Left hindlimb (tissue), 1 donor: Measurements from ENCODE around the gene RIMS3.
"Not testable (repeated sequence)": the region's sequence is repeated elsewhere in the genome, so short reads cannot be mapped to it uniquely, and the experiment has no call there.

ENCODE experiments used
- DNase-seq: peaks from one replicate; pipeline ENCODE4 v3.0.0-alpha.2; 2018

Gene RIMS3

DNA sequence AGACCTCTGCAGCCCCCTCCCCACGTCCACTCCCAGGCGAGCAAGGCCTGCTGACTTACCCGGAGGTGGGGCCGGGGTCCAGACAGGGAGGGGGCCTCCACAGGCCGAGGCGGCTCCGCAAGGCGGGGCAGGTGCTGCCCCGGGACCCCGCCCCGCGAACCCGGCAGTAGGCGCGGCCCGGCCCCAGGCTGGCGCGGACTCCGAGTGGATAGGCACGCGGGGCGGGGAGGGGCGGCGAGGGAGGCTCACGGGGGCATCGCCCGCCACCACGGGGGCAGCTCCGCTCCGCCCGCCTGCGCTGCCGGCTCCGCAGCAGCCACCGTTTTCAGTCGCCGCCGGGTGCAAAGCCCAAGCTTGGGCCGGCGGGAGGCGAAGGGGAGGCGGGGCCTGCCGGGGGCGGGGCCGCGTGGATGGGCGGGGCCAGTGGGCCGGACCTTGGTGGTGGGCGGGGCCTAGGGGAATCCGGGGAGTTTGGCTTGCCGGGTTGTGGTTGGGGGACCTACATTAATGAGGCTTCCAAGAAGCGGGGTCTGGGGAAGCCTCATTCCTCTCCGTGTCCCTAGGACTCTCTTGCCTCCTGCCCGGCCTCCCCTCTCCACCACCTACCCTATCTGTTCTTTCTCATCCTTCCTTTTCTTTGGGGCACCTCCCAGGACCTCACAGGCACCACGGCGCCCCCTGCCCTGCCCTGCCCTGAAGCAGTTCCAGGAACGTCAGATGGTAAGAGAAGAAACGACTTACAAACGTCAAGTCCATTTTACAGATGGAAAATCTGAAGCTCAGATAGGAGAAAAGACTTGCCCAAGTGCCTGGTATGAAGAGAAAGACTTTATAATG lies at the start of gene RIMS3:
RIMS3 (minus strand) TSS at position 348 of the 837 bp plus-strand sequence. CDS start 23,757 bp downstream, outside the sequence.
- DNase-seq, result peak; percentile 66

DNA sequence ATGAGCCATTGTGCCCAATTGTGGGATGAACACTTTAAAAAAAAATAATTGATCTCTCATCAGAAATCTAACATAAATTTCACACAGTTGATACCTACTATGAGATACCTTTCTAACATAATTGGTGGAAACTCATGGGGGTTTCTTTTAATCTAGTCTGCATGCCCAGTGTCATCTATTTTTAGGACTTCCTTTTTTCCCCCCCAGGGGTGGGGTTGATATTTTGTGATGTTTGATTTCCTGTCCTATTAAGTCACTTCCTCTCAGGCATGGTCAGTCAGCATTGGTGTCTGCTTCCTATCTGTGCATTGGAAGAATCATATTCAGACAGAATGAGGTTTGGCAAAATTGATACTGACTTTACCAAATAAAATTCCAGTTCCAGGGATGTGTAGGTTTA lies 47.5 kb upstream of the RIMS3 start:
- no peak for DNase-seq

DNA sequence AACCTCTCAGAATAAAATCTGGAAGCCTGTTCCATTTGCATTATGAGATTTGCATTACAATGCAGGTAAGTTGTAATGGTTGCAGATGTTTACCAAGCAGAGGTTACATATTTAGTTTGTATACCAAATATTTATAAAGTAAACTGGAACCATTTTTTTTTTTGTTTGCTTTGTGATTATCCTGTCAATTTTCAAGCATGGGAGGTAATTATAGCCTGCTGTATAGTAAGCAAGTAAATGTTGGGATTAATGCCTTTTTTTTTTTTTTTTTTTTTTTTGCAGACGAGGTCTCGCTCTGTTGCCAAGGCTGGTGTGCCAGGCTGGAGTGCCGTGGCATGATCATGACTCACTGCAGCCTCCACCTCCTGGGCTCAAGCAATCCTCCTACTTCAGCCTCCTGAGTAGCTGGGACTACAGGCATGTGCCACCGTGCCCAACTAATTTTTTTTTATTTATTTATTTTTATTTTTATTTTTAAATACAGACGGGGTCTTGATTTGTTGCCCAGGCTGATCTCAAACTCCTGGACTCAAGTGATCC lies 47.0 kb upstream of the RIMS3 start:
- no peak for DNase-seq

DNA sequence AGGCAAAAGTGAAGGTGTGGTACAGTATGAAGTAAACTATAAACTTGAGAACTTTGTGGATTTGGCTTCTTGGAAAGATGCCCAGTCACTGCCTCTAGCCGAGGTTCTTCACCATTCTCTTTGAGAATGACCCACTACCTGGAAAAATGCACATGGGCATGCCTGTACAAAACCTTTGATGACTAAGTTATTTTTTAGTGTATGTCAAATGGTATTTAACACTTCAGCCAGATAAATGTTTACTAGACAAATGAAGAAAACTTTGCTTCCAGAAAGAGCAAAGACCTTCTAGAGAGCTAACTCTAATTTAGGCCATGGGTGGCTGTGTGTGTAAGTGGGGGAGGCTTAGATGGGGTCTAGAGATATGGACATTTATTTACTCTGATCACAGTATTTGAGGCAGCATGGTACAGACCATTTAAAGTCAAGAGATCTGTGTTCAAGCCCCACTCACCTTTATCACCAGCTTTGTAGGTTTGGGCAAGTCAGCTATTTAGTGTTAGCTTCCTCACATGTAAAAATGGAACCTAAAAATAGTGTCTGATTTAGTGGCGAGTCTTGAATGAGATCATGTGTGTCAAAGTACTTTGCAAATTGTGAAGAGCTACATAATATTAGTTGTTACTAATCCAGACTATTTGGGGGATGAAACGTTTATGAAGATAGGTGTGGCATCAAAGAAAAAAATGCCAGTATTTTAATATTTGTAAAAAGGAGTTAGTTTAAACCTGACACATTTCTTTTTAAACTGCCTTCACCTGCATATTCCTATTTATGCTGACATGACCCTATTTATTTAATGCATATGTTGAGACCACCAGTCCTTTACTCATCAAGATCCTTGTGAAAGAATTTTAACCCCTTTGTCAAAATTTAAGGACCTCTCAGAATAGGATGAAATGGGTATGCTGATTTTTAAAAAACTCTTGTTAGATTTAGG lies 46.3 kb upstream of the RIMS3 start:
- no peak for DNase-seq

DNA sequence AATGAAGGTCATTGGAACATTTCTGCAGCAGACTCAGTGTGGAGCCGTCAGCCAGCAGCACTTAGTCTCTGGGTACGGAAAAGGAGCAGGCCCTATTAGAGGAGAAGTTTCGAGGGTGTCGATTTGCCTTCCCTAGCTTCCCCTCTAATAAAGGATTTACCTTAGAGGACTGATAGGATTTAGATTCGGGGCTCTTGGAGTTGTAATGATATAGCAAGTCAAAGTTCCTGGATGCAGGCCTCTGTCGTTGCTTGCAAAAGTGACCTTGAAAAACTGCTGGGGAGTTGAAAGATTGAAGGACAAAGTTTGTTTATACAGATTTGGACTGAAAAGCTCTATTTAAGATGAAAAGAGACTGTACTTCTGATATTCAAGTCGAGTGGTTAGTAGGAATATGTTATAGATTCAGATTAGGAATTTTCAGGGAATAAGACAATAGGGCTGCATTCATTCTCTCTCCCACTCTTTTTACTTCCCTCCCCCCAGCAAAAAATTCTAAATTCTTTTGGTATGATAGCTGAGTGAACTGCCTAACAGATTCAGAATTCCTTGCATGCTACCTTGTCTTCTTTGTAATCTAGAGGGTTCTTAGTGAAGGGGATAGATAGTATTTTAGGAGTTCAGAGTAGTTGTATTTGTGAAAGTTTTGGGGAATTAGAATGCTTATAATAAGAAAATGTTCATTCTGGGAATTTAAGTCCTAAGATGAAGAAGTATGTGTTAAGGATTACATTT lies 45.3 kb upstream of the RIMS3 start:
- DNase-seq, result no peak

DNA sequence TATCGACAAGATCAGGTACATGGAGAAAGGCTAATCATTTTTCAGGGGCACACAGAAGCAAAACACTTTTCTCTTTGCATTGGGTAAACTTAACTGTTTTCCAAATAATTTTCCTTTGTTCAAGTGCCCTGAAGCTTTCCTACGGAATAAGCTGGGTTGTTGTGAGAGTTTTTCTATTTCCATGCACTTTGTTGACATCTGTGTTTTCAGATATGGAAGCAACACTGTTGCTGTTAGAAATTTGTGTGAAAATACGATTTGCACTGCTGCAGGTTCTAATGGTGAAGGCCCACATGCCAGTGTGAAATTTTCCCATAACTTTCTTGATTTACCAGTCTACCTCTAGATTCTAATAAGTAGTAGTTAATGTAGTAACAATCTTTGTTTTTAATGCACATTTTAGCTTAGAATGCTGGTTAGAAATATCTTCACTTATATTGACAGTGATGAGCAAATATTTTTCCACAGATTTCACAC lies 44.4 kb upstream of the RIMS3 start:
- no peak for DNase-seq

DNA sequence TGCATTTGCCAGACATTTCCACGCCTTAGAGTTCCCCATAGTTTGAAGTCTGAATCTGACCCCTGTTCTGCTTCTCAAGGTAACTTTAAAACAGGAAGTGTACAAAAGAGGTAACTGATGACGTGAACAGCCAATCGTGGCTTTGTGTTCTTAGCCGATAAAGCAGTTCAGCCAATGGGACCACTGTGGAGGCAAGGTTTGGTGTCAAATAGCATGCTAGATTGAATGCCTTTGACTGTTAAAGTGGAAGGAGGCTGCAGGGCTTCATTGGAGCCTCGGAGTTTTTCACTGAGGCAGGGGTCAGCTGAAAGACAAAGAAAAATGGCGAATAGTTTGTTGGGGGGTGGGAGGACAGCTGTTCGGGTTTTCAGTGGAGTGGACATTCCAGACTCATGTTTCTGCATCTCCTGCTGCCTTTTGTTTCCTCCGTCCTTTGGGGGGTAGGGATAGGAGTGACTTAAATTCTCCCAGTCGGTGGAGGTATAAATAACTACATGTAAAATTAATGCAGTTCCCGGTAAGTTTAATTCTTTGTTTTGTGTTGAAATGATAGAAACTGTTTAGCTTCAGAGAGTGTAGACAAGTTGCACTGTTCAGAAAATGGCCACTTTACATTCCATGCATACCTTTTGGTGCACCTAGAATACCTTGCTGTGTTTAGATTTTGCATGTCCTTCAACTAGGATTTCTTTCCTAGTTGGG lies 43.8 kb upstream of the RIMS3 start:
- peak; percentile 89 for DNase-seq

DNA sequence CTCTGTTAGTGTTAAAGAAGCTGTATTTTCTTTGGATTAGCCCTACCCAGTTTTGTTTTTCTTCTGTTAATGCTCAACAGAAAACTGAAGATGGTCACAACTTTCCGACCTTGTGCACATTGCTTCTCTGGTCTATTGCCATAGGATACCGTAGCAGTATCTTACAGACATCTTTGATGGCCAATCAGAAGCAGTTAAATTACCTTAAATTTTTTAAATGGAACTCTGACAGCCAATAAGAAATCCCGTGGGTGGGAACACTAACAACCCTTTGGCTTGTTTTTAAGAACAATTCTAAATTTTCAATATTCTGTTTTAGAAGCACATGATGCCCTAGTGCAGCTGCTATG lies 43.2 kb upstream of the RIMS3 start:
- no peak for DNase-seq

DNA sequence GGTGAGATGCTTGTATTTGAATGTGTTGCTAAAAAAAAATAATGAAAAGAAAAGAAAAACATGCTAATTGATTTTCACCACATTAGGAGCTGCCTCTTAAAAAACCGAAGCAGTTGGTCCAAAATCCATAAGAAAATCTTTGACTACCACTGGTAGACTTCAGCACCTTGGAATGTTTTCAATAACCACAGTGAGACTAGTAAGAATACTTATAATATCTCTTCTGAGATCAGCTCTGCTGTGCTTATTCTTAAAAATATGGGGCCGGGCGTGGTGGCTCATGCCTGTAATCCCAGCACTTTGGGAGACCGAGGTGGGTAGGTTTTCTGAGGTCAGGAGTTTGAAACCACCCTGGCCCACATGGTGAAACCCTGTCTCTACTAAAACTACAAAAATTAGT lies 41.1 kb upstream of the RIMS3 start:
- no peak for DNase-seq

DNA sequence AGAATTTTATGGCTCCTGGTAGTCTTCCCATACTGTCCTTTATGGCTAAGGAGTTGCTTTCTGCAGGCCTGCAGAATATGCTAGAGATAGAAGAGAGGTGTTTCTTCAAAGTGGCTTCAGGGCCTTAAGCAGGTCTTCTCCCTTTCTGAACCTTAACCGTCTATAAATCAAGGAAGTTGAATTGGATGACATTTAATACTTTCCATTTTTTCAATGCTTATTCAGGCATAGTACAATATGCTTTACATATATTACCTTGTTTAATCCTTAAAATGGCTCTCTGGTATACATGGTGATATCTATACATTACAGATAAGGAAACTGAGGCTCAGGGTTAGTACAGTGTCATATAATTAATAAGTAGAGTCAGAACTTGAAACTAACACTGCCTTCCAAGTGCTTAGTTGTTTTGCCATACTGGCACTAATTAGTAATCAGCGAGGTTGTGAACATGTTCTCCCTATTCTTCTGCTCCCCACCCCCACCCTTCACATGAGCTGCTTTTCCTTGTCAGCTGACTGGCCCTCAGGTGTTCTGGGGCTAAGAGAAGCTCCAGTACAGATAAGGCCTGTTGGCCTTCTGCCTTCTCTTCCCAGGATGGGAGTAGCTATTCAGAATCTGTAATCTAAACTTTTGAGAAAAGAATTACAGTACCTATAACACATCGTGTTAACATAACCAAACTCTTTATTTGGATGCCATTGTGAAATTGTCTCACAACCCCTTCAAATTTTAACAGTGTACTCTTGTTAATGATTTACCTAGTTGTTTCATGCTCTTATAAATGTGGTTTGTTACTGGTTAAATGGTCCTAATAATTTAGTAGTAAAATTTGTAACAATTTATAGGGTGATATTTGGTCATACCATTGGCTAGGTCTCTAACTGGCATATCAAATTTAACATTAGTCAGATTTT lies 39.6 kb upstream of the RIMS3 start:
- DNase-seq, result no peak

DNA sequence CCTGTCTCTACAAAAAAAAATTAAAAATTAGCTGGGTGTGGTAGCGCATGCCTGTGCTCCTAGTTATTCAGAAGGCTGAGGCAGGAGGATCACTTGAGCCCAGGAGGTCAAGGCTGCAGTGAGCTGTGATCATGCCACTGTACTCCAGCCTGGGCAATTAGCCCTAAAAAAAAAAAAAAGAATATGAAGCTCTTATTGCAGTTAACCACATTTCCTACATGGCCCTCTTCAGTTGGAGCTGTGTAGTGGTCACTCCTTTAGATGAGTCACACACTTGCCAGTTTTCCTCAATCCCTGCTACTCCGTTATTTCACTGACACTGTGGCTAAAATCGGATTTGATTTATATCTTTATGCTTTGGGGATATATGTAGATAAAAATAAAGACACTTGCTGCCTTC lies 37.8 kb upstream of the RIMS3 start:
- no peak for DNase-seq

DNA sequence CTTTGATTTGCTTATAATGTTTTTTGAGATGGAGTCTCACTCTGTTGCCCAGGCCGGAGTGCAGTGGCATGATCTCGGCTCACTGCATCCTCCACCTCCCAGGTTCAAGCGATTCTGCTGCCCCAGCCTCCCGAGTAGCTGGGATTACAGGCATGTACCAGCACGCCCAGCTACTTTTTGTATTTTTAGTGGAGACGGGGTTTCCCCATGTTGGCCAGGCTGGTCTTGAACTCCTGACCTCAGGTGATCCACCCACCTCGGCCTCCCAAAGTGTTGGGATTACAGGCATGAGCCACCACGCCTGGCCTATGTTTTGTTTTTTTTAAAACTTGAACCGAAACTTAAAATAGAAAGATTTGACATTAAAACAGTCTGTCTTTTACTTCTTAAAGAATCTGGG lies 37.3 kb upstream of the RIMS3 start:
- DNase-seq, result not testable (repeated sequence)

DNA sequence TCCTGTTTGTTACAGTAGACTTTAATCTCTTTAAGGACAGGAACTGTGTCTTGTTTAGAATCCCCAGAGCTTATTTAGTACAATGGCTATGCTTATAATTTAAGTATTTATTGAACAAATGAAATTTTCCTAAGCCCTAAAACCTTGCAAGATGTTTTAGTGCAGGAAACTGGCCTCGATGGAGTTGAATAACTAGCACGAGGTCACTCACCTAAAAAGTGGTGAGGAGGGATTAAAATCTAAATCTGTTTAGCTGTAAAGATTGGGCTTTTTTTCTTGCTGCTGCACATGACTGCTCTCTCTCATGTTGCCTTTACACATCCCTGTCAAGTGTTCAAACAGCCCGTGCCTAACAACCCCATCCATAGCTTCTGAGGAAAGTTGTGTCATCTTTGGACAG lies 36.2 kb upstream of the RIMS3 start:
- no peak for DNase-seq

DNA sequence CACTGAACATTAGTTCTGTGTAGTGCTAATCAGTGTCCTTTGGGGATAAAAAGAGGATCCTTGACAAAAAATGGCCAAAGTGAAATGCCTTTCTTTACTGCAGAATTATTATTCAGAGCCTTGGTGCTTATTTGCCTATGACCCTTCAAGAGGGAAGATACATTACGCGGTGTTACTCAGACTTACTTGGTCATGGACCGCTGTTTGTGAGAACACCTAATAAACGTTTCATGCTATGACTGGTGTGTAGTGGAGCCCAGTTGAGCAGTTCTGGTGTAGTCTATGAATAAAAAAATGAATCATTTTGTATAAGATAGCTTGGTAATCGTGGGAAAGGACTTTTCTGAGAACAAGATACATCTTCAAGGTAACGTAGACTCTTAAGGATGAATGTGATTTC lies 34.3 kb upstream of the RIMS3 start:
- no peak for DNase-seq

DNA sequence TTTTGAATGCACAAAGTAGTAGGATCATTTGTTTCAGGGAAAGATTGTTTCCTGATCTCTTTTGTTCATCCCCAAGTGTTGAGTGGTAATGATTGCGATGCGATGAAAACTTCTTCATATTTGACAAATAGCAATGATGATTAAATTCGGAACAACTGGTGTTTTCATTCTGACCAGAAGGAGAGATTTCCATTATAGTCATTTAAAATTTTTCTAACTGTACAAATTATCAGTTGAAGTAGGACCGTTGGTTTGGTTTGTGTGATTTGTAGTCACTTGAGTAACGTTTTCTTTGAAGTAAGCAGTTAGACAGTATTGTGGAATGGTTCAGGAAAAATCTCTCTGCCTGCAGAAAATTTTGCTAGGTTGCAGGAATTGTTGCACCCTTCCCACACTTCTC lies 32.0 kb upstream of the RIMS3 start:
- DNase-seq, result no peak

DNA sequence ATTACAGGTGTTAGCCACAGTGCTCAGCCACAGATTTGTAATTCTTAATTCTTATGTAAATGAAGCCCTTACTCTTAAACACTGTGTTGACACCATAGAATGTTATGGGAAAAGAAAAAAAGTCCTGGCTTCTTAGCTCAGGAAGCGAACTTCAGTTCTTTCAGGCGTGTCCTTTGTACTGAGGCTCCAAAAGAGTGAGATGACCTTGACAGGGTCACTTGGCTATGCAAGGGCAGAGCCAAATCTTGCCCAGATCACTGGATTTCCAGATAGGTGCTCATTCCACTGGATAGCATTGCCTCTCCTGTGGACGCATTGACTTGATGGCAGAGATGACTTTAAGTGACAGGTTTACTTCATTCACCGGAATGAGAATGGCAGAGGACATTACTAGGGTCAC lies 30.8 kb upstream of the RIMS3 start:
- DNase-seq, result no peak

DNA sequence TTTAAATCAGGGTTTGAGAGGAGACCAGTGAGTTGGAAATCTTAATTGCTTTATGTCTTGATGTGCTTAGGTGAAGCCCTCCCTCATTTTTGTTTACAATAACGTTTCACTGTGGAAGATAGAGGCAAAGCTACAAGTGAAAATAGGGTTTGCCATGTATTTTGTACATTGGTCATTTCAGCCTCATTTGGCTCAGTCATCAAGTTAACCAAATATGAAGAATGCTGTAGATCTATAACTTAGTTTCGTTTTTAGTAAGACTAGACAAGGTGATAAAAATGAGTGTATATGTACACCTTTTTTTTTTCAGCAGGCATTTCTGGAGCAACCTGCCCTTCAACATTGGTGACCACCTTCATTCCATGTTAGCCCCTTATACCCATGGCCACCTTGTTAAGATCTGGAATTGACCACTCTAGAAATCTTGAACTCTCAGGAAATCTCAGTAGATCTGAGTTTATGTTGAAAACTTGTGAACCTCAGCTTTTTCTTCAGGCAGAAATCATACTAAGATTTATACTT lies 28.9 kb upstream of the RIMS3 start:
- no peak for DNase-seq

DNA sequence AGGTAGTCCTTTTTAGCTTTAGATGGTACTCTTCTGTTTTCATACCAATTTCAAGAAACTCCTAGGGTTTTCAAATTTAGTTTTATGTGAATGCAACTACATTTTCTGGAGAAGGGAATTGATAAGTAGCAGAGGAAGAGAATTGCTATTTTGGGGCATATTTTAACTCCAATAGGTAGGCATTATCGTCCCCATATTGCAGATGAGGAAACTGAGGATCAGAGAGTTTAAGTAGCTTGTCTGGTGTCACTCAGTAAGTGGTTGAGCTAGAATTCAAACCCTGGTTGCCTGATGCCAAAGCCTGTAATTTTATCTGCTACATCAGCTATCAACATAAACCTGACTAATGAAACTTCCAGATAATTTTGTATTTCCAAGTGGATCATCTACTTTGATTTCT lies 27.9 kb upstream of the RIMS3 start:
- DNase-seq, result no peak

DNA sequence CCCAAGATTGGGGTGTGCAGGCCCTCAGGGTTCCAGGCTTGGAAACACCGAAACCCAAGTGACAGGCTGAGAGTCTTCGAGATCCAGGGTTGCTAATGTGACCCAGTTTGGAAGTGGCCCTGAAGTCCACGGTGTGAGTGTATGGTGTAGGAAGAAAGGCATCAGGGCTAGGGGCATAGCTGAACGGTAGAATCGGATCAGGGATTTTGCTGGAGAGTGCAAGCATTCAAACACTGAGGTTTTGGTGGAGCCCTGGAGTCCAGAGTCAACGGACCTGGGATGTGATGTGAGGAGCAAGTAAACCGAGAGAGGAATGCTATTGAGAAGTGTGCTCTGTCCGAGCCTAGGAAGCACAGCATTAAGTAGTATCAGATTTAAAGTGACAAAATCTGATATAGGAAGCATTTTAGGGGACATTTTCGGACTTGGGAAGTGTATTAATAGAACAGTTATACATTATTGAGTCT lies 27.0 kb upstream of the RIMS3 start:
- no peak for DNase-seq

DNA sequence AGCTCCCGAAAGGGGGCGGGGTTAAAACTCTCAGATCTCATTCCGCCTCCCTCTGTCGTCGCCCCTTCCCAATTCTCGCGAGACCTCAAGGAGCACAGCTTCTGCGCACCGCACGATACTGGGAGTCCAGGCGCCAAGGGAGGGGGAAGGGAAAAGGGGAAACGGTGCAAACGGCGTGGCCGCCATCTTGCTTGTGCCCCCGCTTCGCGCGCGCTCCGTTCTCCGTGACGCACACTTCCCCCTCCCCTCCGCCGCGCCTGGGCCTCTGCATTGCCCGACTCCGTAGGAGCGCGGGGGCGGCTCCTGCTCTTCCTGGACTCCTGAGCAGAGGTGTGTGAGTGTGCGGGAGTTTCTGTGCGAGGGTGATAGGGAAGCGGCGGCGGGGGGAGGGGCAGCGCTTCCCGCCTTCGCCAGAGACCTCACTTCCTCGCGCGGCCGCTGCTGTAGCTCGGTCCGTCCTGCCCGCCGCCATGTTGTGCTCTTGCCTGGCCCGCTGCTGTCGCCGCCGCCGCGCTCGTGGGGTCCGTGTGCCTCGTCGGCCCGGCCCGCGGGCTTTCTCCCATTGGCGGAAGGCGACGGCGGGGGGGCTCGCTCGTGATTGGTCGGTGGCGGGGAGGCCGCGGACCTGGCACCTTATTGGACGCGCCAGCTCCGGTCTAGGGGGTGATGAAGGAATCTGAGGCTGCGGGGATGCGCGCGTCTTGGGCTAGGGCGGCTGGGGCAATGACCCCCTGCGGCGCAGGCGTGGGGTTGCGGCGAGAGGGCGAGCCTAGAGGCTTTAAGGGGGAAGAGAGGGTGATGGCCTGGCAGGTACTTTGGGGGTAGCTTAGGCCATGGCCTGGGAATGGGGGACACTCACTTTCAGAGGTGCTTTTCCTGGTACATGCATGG lies 26.3 kb upstream of the RIMS3 start, which contains the start of gene NFYC:
NFYC (plus strand) TSS at position 167 of the 891 bp plus-strand sequence. CDS start 47,140 bp downstream, outside the sequence.
- peak; percentile 97 for DNase-seq
